Measurements from ENCODE around the gene SARDH. TPM values are rescaled to one million over a fixed set of nuclear protein-coding genes. Genes with fewer than 3 reads are reported as not detected.

The SARDH gene
- total and polyA plus RNA-seq, 3 experiments from 2014 or later, result 1.3 to 2.0 (median 1.8) TPM

- Mint-ChIP-seq H3K27me3 (no peaks in the 10 kb centered on the region), H3K27ac (no peak overlapping the region)
- CTCF ChIA-PET, result interaction anchor here (1.5 to 2.2 kb wide), 2 partner anchors 8 to 10 kb away, joined by 4 to 9 read pairs; no protein-coding TSS in a partner anchor
Measured at GRCh38 chr9:133772581-133772980, 34.4 kb upstream of the SARDH start.

GRCh38 chr9:133771486-133772482, 33.6 kb upstream of the SARDH start:
- peaks cover 7% of the 10 kb centered on the region for H3K9me3 ChIP-seq (ENCODE audit: low read length)
- POLR2A ChIA-PET, result no interaction called here
- no peak overlapping the region for H3K27ac Mint-ChIP-seq
- H3K27ac ChIP-seq (ENCODE audit: low read depth, low read length), result no peak overlapping the region
- H3K27me3 ChIP-seq (ENCODE audit: insufficient read depth, low read length, poor library complexity, severe bottlenecking), result no peaks in the 10 kb centered on the region
- H3K4me3 Mint-ChIP-seq, result no peak overlapping the region
- no peak for DNase-seq
- CTCF ChIA-PET, result interaction anchor here (1.0 to 1.5 kb wide), 2 partner anchors 9 to 29 kb away, joined by 3 to 4 read pairs; no protein-coding TSS in a partner anchor
- H3K27me3 Mint-ChIP-seq, result no peaks in the 10 kb centered on the region
- no peak overlapping the region for H3K4me3 ChIP-seq (ENCODE audit: low read length)
- no peaks in the 10 kb centered on the region for H3K36me3 ChIP-seq (ENCODE audit: insufficient read depth, low read length)
- H3K4me1 Mint-ChIP-seq, result no peaks in the 10 kb centered on the region
- H3K4me1 ChIP-seq (ENCODE audit: insufficient read depth, low read length), result no peaks in the 10 kb centered on the region
- H3K36me3 Mint-ChIP-seq, result peaks cover 0 to 21% (median 5%) of the 10 kb centered on the region in 3 donors
- H3K9me3 Mint-ChIP-seq, result peaks cover 2 to 10% (median 4%) of the 10 kb centered on the region in 5 donors

More at GRCh38 chr9:133772581-133772980, 34.4 kb upstream of the SARDH start:
- Mint-ChIP-seq H3K4me3 (no peak overlapping the region), H3K36me3 (peaks cover 0 to 13% (median 4%) of the 10 kb centered on the region in 3 donors), H3K4me1 (no peaks in the 10 kb centered on the region), H3K9me3 (peaks cover 0 to 3% (median 2%) of the 10 kb centered on the region in 5 donors)
- peaks cover 2% of the 10 kb centered on the region for H3K9me3 ChIP-seq (ENCODE audit: low read length)
- no peak overlapping the region for H3K27ac ChIP-seq (ENCODE audit: low read depth, low read length)
- H3K36me3 ChIP-seq (ENCODE audit: insufficient read depth, low read length), result no peaks in the 10 kb centered on the region
- no peaks in the 10 kb centered on the region for H3K27me3 ChIP-seq (ENCODE audit: insufficient read depth, low read length, poor library complexity, severe bottlenecking)
- POLR2A ChIA-PET, result no interaction called here
- no peaks in the 10 kb centered on the region for H3K4me1 ChIP-seq (ENCODE audit: insufficient read depth, low read length)
- H3K4me3 ChIP-seq (ENCODE audit: low read length), result no peak overlapping the region
- no peak for DNase-seq

GRCh38 chr9:133770076-133770777, 32.1 kb upstream of the SARDH start:
- Histone ChIP-seq H3K9me3 (ENCODE audit: low read length) (peaks cover 7% of the 10 kb centered on the region), H3K36me3 (ENCODE audit: insufficient read depth, low read length) (no peaks in the 10 kb centered on the region), H3K4me1 (ENCODE audit: insufficient read depth, low read length) (no peaks in the 10 kb centered on the region), H3K4me3 (ENCODE audit: low read length) (no peak overlapping the region), H3K27me3 (ENCODE audit: insufficient read depth, low read length, poor library complexity, severe bottlenecking) (no peaks in the 10 kb centered on the region), H3K27ac (ENCODE audit: low read depth, low read length) (no peak overlapping the region)
- Mint-ChIP-seq H3K4me3 (no peak overlapping the region), H3K27ac (no peak overlapping the region), H3K9me3 (peaks cover 8 to 19% (median 16%) of the 10 kb centered on the region in 5 donors), H3K27me3 (no peaks in the 10 kb centered on the region), H3K4me1 (no peaks in the 10 kb centered on the region), H3K36me3 (peaks cover 0 to 23% (median 4%) of the 10 kb centered on the region in 3 donors)
- CTCF ChIA-PET, result interaction anchor here (1.1 to 1.8 kb wide), 2 partner anchors 12 to 23 kb away, joined by 3 to 4 read pairs; no protein-coding TSS in a partner anchor
- DNase-seq, result no peak
- POLR2A ChIA-PET, result no interaction called here

DNA sequence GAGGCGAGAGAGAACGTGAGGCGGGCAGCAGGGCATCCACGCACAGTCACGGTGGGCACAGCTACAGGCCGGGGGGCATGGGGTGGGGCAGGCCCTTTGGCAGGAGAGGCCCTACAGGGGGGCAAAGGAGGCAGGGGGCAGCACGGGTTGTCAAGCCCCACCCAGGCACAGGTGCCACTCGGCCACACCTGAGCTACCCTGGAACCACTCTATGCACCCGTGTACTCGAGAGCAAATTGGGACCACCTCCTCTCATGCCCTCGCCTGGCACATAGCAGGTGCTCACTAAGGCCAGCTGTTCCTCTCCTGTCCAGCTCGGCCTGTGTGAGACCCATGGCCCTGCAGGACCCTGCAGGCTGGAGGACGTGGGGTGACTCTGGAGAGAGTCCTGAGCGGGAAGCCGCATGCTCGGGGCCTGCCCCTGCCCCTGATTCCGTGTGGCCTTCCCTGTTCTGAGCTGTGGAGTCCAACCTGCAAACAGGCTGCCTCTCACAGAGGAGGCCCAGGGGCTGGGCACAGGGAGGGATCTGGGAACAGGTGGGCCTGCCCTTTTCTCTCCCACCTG, 31.4 kb upstream of the SARDH start:
- H3K4me3 ChIP-seq (ENCODE audit: low read length), result no peak overlapping the region
- peaks cover 0 to 26% (median 4%) of the 10 kb centered on the region in 3 donors for H3K36me3 Mint-ChIP-seq
- H3K9me3 ChIP-seq (ENCODE audit: low read length), result peaks cover 7% of the 10 kb centered on the region
- DNase-seq, result no peak
- H3K36me3 ChIP-seq (ENCODE audit: insufficient read depth, low read length), result no peaks in the 10 kb centered on the region
- POLR2A ChIA-PET, result no interaction called here
- CTCF ChIA-PET, result interaction anchor here (1.1 to 1.8 kb wide), 2 partner anchors 13 to 24 kb away, joined by 3 to 4 read pairs; no protein-coding TSS in a partner anchor
- H3K27me3 ChIP-seq (ENCODE audit: insufficient read depth, low read length, poor library complexity, severe bottlenecking), result no peaks in the 10 kb centered on the region
- no peak overlapping the region for H3K4me3 Mint-ChIP-seq
- peaks cover 7 to 18% (median 16%) of the 10 kb centered on the region in 5 donors for H3K9me3 Mint-ChIP-seq
- H3K27ac ChIP-seq (ENCODE audit: low read depth, low read length), result no peak overlapping the region
- no peaks in the 10 kb centered on the region for H3K27me3 Mint-ChIP-seq
- H3K4me1 Mint-ChIP-seq, result no peaks in the 10 kb centered on the region
- H3K27ac Mint-ChIP-seq, result no peak overlapping the region
- no peaks in the 10 kb centered on the region for H3K4me1 ChIP-seq (ENCODE audit: insufficient read depth, low read length)

- Mint-ChIP-seq H3K36me3 (peaks cover 0 to 31% (median 4%) of the 10 kb centered on the region in 3 donors), H3K27ac (no peak overlapping the region), H3K4me1 (no peaks in the 10 kb centered on the region), H3K9me3 (peaks cover 6 to 21% (median 19%) of the 10 kb centered on the region in 5 donors), H3K27me3 (no peaks in the 10 kb centered on the region), H3K4me3 (no peak overlapping the region)
- Histone ChIP-seq H3K9me3 (ENCODE audit: low read length) (peaks cover 7% of the 10 kb centered on the region), H3K27ac (ENCODE audit: low read depth, low read length) (no peak overlapping the region), H3K4me3 (ENCODE audit: low read length) (no peak overlapping the region), H3K4me1 (ENCODE audit: insufficient read depth, low read length) (no peaks in the 10 kb centered on the region), H3K36me3 (ENCODE audit: insufficient read depth, low read length) (no peaks in the 10 kb centered on the region), H3K27me3 (ENCODE audit: insufficient read depth, low read length, poor library complexity, severe bottlenecking) (no peaks in the 10 kb centered on the region)
- no peak for DNase-seq
- POLR2A ChIA-PET, result no interaction called here
- CTCF ChIA-PET, result interaction anchor here (1.8 kb wide), 1 partner anchor 24 kb away, joined by 3 read pairs; no protein-coding TSS in a partner anchor
Measured at GRCh38 chr9:133768859-133769510, 30.8 kb upstream of the SARDH start.

GRCh38 chr9:133768371-133768858, 30.3 kb upstream of the SARDH start:
- Histone ChIP-seq H3K4me1 (ENCODE audit: insufficient read depth, low read length) (no peaks in the 10 kb centered on the region), H3K4me3 (ENCODE audit: low read length) (no peak overlapping the region), H3K9me3 (ENCODE audit: low read length) (peaks cover 7% of the 10 kb centered on the region), H3K27me3 (ENCODE audit: insufficient read depth, low read length, poor library complexity, severe bottlenecking) (no peaks in the 10 kb centered on the region), H3K27ac (ENCODE audit: low read depth, low read length) (no peak overlapping the region), H3K36me3 (ENCODE audit: insufficient read depth, low read length) (no peaks in the 10 kb centered on the region)
- ChIA-PET CTCF (interaction anchor here (1.8 kb wide), 1 partner anchor 25 kb away, joined by 3 read pairs; no protein-coding TSS in a partner anchor), POLR2A (no interaction called here)
- H3K9me3 Mint-ChIP-seq, result peaks cover 9 to 21% (median 18%) of the 10 kb centered on the region in 5 donors
- H3K4me3 Mint-ChIP-seq, result no peak overlapping the region
- H3K36me3 Mint-ChIP-seq, result peaks cover 0 to 30% (median 4%) of the 10 kb centered on the region in 3 donors
- H3K4me1 Mint-ChIP-seq, result no peaks in the 10 kb centered on the region
- no peak overlapping the region for H3K27ac Mint-ChIP-seq
- H3K27me3 Mint-ChIP-seq, result no peaks in the 10 kb centered on the region
- DNase-seq, result no peak

DNA sequence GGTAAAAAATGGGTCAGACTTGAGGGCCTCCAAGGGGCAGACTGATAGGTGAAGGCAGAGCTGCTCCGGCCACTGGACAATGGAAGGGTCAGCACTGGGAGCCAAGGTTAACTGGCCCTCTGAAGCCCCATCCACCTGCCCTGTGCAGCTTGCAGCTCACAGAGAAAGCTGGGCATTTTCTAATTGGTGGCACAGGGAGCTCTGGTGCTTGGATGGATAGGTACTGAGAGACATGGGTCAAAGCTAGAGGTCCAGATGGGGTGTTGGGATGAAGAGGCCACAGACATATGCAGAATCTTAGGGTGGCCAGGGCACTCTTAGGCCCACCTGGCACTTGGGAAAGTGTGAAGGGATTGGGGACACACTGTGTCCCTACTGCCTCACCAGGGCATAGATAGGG, 29.5 kb upstream of the SARDH start:
- Histone ChIP-seq H3K36me3 (ENCODE audit: insufficient read depth, low read length) (no peaks in the 10 kb centered on the region), H3K4me3 (ENCODE audit: low read length) (no peak overlapping the region), H3K4me1 (ENCODE audit: insufficient read depth, low read length) (no peaks in the 10 kb centered on the region), H3K27ac (ENCODE audit: low read depth, low read length) (no peak overlapping the region), H3K9me3 (ENCODE audit: low read length) (peaks cover 7% of the 10 kb centered on the region), H3K27me3 (ENCODE audit: insufficient read depth, low read length, poor library complexity, severe bottlenecking) (no peaks in the 10 kb centered on the region)
- Mint-ChIP-seq H3K27me3 (no peaks in the 10 kb centered on the region), H3K9me3 (peaks cover 9 to 21% (median 18%) of the 10 kb centered on the region in 5 donors), H3K4me3 (no peak overlapping the region), H3K27ac (no peak overlapping the region), H3K4me1 (no peaks in the 10 kb centered on the region), H3K36me3 (peaks cover 0 to 30% (median 2%) of the 10 kb centered on the region in 3 donors)
- no peak for DNase-seq
- ChIA-PET POLR2A (no interaction called here), CTCF (no interaction called here)
